Transverse colon (tissue), 4 donors: ENCODE results near the gene DENND1A.

Source experiments
- POLR2AphosphoS5 ChIP-seq, 3 donors: sonication (generic); formaldehyde crosslinking; IDR thresholded peaks; one replicate each; pipeline ENCODE4 v1.6.1; 2016; ENCODE audit warnings: antibody characterized with exemption in 3 of 3
- TF ChIP-seq, protein P1 (sequence below), 5 experiments: fragments of 200-600 bp in 3 of 5; fragments of 450-650 bp in 2 of 5; sonication (generic) in 3 of 5; IDR thresholded peaks; 1 replicate in 2 of 5; 2 replicates in 3 of 5; pipeline ENCODE4 v1.5.1; 2016 to 2017; ENCODE audit warnings: antibody characterized with exemption in 5 of 5, inconsistent platforms in 3 of 5, mild to moderate bottlenecking in 2 of 5, moderate library complexity in 1 of 5

DNA sequence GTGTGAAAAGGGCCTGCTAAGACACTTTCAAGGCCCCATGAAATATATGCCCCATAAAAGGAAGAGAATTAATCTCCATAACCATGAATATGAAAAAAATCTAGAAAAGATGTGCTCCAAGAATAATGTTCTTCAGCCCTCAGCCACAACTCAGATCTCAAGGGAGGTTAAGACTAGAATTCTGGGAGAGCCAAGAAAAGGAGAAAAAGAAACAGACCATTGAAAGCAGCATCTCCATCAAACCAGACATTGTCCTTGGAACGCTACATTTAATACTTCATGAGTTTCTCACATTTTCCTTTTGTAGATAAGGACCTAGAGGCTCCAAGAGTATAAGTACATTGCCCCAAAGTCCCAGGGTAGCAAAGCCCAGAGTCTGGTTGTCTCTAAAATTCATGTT is 270.6 kb downstream of the DENND1A start:
- TF ChIP-seq POLR2AphosphoS5 (IDR thresholded peaks at IDR 0.05), result no peak
- TF ChIP-seq, protein P1, sequence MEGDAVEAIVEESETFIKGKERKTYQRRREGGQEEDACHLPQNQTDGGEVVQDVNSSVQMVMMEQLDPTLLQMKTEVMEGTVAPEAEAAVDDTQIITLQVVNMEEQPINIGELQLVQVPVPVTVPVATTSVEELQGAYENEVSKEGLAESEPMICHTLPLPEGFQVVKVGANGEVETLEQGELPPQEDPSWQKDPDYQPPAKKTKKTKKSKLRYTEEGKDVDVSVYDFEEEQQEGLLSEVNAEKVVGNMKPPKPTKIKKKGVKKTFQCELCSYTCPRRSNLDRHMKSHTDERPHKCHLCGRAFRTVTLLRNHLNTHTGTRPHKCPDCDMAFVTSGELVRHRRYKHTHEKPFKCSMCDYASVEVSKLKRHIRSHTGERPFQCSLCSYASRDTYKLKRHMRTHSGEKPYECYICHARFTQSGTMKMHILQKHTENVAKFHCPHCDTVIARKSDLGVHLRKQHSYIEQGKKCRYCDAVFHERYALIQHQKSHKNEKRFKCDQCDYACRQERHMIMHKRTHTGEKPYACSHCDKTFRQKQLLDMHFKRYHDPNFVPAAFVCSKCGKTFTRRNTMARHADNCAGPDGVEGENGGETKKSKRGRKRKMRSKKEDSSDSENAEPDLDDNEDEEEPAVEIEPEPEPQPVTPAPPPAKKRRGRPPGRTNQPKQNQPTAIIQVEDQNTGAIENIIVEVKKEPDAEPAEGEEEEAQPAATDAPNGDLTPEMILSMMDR (IDR thresholded peaks at IDR 0.05), result no peak
